HG03060 (cell line): ENCODE data around the gene TMEM38B.
"Not testable (repeated sequence)": the region's sequence is repeated elsewhere in the genome, so short reads cannot be mapped to it uniquely, and the experiment has no call there.

Experiments used
- ATAC-seq: cut with Tn5 transposase; IDR thresholded peaks from one replicate; pipeline ENCODE4 v1.9.1; 2021; ENCODE audit warnings: low read depth, moderate number of reproducible peaks; ENCODE audit not compliant: unreplicated experiment

TMEM38B gene

DNA sequence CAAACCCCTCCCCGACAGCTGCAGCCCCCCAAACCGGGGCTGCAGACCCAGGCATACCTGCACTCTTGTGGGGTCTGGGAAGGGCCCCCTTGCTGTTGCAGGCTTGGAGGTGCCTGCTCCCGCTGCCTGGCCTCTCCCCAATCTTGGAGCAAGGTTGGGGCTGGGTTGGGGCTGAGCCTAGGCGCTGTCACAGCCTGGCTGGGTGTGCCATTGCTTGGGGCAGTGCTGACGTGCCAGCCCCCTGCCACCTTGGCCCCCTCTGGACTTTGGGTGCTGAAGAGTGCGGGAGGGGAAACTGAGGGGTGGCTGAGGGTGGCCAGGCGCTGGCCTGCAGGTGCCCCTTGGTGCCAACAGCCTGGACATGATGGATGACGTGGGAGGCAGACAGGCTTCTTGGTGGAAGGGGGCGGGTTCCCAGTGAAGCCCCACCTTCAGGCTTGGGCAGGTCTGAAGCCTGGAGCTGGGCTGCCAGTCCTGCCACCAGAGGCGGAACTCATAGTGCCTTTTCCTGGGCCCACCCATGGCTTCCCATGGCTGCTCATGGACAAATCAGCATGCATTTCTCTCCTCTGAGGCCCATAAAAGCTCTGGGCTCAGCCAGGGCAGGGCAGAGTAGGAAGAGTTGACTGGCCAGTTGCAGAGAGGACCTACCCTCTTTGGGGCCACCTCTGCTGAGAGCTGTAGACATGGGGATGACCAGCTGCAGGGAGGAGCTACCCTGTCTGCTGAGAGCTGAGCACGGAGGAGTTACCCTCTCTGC is 19.1 kb downstream of the TMEM38B start:
- ATAC-seq = no peak

- no peak for ATAC-seq
Measured at GRCh38 chr9:105714020-105714331, 19.6 kb downstream of the TMEM38B start.

GRCh38 chr9:105716146-105716545 is 21.8 kb downstream of the TMEM38B start:
- no peak for ATAC-seq

GRCh38 chr9:105722099-105722498 is 27.8 kb downstream of the TMEM38B start:
- ATAC-seq = no peak

DNA sequence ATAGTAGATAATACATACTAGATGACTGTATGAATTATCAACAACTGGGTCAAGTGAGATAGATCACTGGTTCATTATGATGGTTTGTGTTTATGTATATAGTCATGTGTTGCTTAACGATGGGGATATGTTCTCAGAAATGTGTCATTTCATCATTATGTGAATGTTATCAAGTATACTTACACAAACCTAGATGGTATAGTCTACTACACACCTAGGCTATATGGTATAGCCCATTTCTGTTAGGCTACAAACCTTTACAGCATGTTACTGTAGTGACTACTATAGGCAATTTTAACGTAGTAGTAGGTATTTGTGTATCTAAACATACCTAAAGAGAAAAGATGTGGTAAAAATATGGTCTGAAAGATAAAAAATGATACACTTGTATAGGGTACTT is 31.0 kb downstream of the TMEM38B start:
- ATAC-seq = no peak

- not testable (repeated sequence) for ATAC-seq
Measured at GRCh38 chr9:105728230-105728629, 33.9 kb downstream of the TMEM38B start.

DNA sequence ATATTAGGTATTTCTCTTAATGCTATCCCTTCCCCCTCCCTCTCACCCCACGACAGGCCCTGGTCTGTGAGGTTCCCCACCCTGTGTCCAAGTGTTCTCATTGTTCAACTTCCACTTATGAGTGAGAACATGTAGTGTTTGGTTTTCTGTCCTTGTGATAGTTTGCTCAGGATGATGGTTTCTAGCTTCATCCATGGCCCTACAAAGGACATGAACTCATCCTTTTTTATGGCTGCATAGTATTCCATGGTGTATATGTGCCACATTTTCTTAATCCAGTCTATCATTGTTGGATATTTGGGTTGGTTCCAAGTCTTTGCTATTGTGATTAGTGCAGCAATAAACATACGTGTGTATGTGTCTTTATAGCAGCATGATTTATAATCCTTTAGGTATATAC is 37.1 kb downstream of the TMEM38B start:
- ATAC-seq = not testable (repeated sequence)

- ATAC-seq = no peak
Measured at GRCh38 chr9:105735366-105735765, 41.0 kb downstream of the TMEM38B start.

DNA sequence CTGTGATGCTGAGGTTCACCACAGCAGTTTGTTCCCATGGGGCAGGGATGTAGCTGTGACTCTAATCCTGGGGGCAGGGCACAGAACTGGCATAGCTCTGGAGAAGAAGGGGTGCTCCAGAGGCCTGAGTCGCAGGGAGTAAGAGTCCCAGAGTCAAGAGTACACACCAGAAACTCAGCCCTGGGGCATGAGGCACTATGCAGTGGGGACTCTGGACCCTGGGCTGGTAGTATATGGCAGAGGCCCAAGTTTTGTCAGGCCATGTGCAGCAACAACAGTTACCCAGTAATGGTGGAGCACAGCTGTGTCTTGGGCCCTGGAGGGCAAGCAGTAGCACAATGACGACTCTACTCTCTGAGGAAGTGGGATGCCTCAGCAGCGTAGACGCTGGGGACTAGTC is 42.9 kb downstream of the TMEM38B start:
- ATAC-seq = no peak

GRCh38 chr9:105742088-105742487 is 47.7 kb downstream of the TMEM38B start:
- ATAC-seq = no peak

DNA sequence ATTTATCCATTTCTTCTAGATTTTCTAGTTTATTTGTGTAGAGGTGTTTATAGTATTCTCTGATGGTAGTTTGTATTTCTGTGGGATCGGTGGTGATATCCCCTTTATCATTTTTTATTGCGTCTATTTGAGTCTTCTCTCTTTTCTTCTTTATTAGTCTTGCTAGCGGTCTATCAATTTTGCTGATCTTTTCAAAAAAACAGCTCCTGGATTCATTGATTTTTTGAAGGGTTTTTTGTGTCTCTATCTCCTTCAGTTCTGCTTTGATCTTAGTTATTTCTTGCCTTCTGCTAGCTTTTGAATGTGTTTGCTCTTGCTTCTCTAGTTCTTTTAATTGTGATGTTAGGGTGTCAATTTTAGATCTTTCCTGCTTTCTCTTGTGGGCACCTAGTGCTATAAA is 53.0 kb downstream of the TMEM38B start:
- not testable (repeated sequence) for ATAC-seq

GRCh38 chr9:105751761-105752160 is 57.4 kb downstream of the TMEM38B start:
- no peak for ATAC-seq

DNA sequence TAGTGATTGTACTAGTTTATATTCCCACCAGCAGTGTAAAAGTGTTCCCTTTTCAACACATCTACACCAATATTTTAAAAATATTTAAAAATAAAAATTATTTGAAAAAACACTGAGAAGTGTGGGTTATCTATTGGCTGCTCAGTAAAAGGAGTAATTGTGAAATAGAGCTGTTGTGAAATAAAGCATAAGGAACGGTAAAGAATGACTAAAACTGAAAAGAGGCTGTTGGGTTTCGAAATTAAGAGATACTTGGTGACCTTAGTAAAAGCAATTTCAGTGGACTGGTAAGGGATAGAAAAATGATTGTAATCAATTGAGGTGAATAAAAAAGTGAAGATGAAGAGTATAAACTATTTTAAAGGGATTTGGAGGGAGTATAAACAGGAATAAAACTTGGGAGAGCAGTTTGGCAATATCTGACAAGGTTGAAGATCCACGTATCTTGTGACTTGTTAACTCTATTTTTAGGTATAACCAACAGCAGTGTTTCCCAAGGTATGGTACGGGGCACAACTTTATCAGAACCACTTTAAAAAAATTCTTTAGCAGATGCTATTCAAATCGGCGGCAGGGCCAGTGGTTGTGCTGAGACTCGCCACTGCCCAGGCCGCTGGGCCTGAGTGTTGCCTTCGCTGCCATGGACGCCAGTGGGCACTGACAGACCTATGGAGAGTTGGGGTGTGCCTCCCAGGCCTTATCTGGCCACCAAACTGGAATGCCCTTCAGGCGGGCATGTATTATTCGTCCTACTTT is 63.3 kb downstream of the TMEM38B start:
- no peak for ATAC-seq

GRCh38 chr9:105760053-105760452 is 65.7 kb downstream of the TMEM38B start:
- no peak for ATAC-seq

- not testable (repeated sequence) for ATAC-seq
Measured at GRCh38 chr9:105782561-105783494, 88.5 kb downstream of the TMEM38B start.

DNA sequence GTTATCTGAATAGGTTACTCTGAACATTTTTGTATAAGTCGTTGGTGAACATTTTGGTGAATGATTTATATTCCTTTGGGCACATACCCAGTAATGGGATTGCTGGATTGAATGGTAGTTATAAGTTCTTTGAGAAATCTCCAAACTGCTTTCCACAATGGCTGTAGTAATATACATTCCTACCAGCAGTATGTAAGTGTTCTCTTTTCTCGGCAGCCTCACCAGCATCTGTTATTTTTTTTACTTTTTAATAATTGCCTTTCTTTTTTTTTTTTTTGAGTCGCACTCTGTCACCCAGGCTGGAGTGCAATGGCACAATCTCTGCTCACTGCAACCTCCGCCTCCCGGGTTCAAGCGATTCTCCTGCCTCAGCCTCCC is 89.1 kb downstream of the TMEM38B start:
- not testable (repeated sequence) for ATAC-seq

DNA sequence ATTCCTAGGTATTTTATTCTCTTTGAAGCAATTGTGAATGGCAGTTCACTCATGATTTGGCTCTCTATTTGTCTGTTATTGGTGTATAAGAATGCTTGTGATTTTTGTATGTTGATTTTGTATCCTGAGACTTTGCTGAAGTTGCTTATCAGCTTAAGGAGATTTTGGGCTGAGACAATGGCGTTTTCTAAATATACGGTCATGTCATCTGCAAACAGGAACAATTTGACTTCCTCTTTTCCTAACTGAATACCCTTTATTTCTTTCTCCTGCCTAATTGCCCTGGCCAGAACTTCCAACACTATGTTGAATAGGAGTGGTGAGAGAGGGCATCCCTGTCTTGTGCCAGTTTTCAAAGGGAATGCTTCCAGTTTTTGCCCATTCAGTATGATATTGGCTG is 92.5 kb downstream of the TMEM38B start:
- not testable (repeated sequence) for ATAC-seq

- ATAC-seq = no peak
Measured at GRCh38 chr9:105816202-105816744, 121.9 kb downstream of the TMEM38B start.

GRCh38 chr9:105816981-105817380 is 122.6 kb downstream of the TMEM38B start:
- no peak for ATAC-seq

GRCh38 chr9:105818903-105819302 is 124.6 kb downstream of the TMEM38B start:
- ATAC-seq = no peak

GRCh38 chr9:105822814-105823213 is 128.5 kb downstream of the TMEM38B start:
- ATAC-seq = no peak
